BLaER1 treated with 17β-estradiol and CSF1 and Interleukin-3, amounts not matched to agents 10 nM and 100 nM (cell line): ENCODE measurements around the gene TEX38.
"Not testable (repeated sequence)": the region's sequence is repeated elsewhere in the genome, so short reads cannot be mapped to it uniquely, and the experiment has no call there.

Experiments
- H3K27ac ChIP-seq, 11 experiments: shearing (Covaris generic); formaldehyde crosslinking; 2 replicates each; pipeline ENCODE4 v1.8.1; 2022
- H3K27me3 ChIP-seq, 11 experiments: shearing (Covaris generic); formaldehyde crosslinking; 2 replicates each; pipeline ENCODE4 v1.8.1; 2022
- H3K36me3 ChIP-seq, 11 experiments: shearing (Covaris generic); formaldehyde crosslinking; 2 replicates each; pipeline ENCODE4 v1.8.1; 2022
- H3K4me1 ChIP-seq, 10 experiments: shearing (Covaris generic); formaldehyde crosslinking; 2 replicates each; pipeline ENCODE4 v1.8.1; 2022
- H3K4me2 ChIP-seq, 11 experiments: shearing (Covaris generic); formaldehyde crosslinking; 2 replicates each; pipeline ENCODE4 v1.8.1; 2022
- H3K4me3 ChIP-seq, 10 experiments: shearing (Covaris generic); formaldehyde crosslinking; 2 replicates each; pipeline ENCODE4 v1.8.1; 2022
- H3K9ac ChIP-seq, 11 experiments: shearing (Covaris generic); formaldehyde crosslinking; 2 replicates each; pipeline ENCODE4 v1.8.1; 2022
- H3K9me3 ChIP-seq, 11 experiments: shearing (Covaris generic); formaldehyde crosslinking; replicated peaks in 1 of 11; 2 replicates each; pipeline ENCODE4 v1.8.1; 2022
- H4K20me1 ChIP-seq, 11 experiments: shearing (Covaris generic); formaldehyde crosslinking; 2 replicates each; pipeline ENCODE4 v1.8.1; 2022
- Cebpa-rat ChIP-seq, 11 experiments: shearing (Covaris generic); IDR thresholded peaks; 2 replicates each; pipeline ENCODE4 v1.8.1; 2022

The TEX38 gene

DNA sequence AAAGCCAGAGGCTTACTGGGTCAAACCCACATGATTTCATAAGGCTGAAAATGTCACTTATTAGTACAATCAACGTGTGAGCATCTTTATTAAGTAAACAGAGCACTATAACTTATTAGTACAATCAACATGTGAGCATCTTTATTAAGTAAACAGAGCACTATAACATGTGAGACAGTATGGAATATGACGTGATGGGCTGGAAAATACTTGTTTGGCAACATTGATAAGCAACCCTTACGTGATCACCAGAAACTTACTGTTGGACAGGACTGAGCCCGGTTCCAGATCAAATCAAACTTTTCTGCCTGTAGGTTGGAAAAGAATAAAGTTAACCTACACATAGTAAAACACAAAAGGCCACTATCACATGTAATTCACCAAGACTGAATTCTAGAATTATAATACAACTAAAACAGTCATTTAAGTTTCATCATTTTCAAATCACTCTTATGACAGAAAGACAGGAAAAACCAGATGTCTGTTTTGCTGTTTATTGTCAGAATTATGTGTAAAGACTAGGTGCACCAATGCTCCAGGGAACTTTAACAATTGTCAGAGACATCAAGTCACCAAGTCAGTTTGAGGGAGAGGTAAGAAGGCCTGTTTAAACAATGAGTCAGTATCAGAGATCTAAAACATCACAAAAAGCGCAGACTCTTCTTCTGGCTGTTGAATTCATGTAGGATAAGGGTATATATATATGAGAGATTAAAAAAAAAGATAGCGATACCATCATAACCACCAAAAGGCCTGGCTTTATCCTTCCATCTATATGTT, 19.1 kb upstream of the TEX38 start:
- Histone ChIP-seq H3K4me2 (no peak overlapping the region), H3K27ac (no peak overlapping the region), H3K9me3 (peaks cover 26 to 48% (median 37%) of the 10 kb centered on the region in 11 experiments), H3K27me3 (no peaks in the 10 kb centered on the region), H4K20me1 (no peaks in the 10 kb centered on the region), H3K36me3 (peaks cover 67 to 92% (median 84%) of the 10 kb centered on the region in 11 experiments), H3K4me3 (no peak overlapping the region), H3K4me1 (no peaks in the 10 kb centered on the region), H3K9ac (no peak overlapping the region)
- no peak for TF ChIP-seq Cebpa-rat (IDR thresholded peaks at IDR 0.05)

DNA sequence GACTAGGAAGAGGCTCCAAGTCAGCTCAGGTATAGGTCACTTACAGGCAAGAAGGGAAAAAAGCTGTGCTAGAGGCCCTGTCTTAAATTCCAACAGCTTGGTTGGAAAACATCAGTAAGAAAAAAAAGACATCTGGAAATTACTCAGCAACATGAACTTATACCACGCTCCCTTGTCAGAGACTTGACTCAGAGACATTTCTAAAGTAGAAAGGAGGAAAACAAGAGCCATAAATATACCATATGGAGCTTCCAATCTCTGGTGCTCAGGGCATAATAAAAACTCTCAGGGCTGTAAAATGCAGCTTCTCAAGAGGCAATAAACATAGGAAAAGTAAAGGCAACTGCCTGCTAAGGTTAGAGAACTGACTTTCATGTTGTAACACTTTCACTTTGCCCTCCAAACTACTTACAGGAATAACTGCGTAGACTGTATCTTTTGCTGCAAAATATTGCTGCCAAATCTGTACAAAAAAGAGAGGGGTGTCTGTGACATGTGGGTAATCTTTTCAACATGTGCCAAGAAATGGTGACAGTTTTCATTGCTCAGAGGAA, 18.2 kb upstream of the TEX38 start:
- H3K4me2 ChIP-seq = no peak overlapping the region
- peaks cover 17 to 38% (median 29%) of the 10 kb centered on the region in 11 experiments for H3K9me3 ChIP-seq
- no peak overlapping the region for H3K9ac ChIP-seq
- H3K27me3 ChIP-seq = no peaks in the 10 kb centered on the region
- no peaks in the 10 kb centered on the region for H4K20me1 ChIP-seq
- H3K27ac ChIP-seq = no peak overlapping the region
- no peaks in the 10 kb centered on the region for H3K4me1 ChIP-seq
- no peak for TF ChIP-seq Cebpa-rat (IDR thresholded peaks at IDR 0.05)
- H3K4me3 ChIP-seq = no peak overlapping the region
- H3K36me3 ChIP-seq = peaks cover 70 to 92% (median 84%) of the 10 kb centered on the region in 11 experiments

DNA sequence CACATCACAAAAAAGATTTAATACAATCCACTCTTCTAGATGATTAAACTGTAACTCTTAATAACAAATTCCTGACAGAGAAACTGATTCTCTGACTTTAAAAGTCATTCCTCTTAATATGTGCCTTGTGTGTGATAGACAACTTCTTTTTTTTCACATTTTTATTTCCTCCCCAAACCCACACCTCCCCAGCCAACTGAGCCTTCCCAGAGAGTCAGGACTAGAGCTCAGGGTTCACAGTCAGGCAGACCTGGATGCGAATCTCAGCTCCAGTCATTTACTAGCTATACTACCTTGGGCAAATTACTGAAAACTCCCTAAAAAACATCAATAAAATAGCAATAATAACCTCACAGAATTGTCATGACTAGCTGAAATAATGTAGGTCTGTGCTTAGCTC, 17.6 kb upstream of the TEX38 start:
- no peak overlapping the region for H3K27ac ChIP-seq
- H3K9me3 ChIP-seq = peaks cover 17 to 33% (median 26%) of the 10 kb centered on the region in 11 experiments
- no peaks in the 10 kb centered on the region for H3K27me3 ChIP-seq
- no peak for TF ChIP-seq Cebpa-rat (IDR thresholded peaks at IDR 0.05)
- H3K4me1 ChIP-seq = no peaks in the 10 kb centered on the region
- no peak overlapping the region for H3K4me2 ChIP-seq
- H3K4me3 ChIP-seq = no peak overlapping the region
- no peaks in the 10 kb centered on the region for H4K20me1 ChIP-seq
- H3K9ac ChIP-seq = no peak overlapping the region
- H3K36me3 ChIP-seq = peaks cover 67 to 92% (median 83%) of the 10 kb centered on the region in 11 experiments

- not testable (repeated sequence) for H3K4me3 ChIP-seq, H3K4me1 ChIP-seq, H3K27ac ChIP-seq, H4K20me1 ChIP-seq, H3K9ac ChIP-seq, H3K4me2 ChIP-seq, H3K27me3 ChIP-seq
- Histone ChIP-seq H3K9me3 (peaks cover 11 to 26% (median 19%) of the 10 kb centered on the region in 11 experiments), H3K36me3 (peaks cover 62 to 92% (median 81%) of the 10 kb centered on the region in 11 experiments)
Observed at GRCh38 chr1:46654698-46655097, 17.0 kb upstream of the TEX38 start.

- H3K9me3 ChIP-seq = peaks cover 0 to 15% (median 9%) of the 10 kb centered on the region in 11 experiments; a peak in 14 of 22 replicates
- H3K36me3 ChIP-seq = peaks cover 51 to 92% (median 73%) of the 10 kb centered on the region in 11 experiments
- no peak overlapping the region for H3K9ac ChIP-seq
- peak in 1 of 11 experiments; percentile 38; a peak in 1 of 22 replicates for TF ChIP-seq Cebpa-rat (IDR thresholded peaks at IDR 0.05)
- H4K20me1 ChIP-seq = no peaks in the 10 kb centered on the region
- no peak overlapping the region for H3K4me2 ChIP-seq
- H3K27me3 ChIP-seq = no peaks in the 10 kb centered on the region
- no peak overlapping the region for H3K4me3 ChIP-seq
- no peak overlapping the region for H3K27ac ChIP-seq
- H3K4me1 ChIP-seq = no peaks in the 10 kb centered on the region
Observed at GRCh38 chr1:46655848-46656247, 15.8 kb upstream of the TEX38 start.

GRCh38 chr1:46656643-46657042, 15.0 kb upstream of the TEX38 start:
- Histone ChIP-seq H3K27ac (no peak overlapping the region), H3K27me3 (no peaks in the 10 kb centered on the region), H3K36me3 (peaks cover 51 to 98% (median 76%) of the 10 kb centered on the region in 11 experiments), H4K20me1 (no peaks in the 10 kb centered on the region), H3K9ac (no peak overlapping the region), H3K4me2 (no peak overlapping the region), H3K4me1 (no peaks in the 10 kb centered on the region), H3K4me3 (no peak overlapping the region), H3K9me3 (peaks cover 0 to 15% (median 9%) of the 10 kb centered on the region in 11 experiments; a peak in 14 of 22 replicates)
- no peak for TF ChIP-seq Cebpa-rat (IDR thresholded peaks at IDR 0.05)

DNA sequence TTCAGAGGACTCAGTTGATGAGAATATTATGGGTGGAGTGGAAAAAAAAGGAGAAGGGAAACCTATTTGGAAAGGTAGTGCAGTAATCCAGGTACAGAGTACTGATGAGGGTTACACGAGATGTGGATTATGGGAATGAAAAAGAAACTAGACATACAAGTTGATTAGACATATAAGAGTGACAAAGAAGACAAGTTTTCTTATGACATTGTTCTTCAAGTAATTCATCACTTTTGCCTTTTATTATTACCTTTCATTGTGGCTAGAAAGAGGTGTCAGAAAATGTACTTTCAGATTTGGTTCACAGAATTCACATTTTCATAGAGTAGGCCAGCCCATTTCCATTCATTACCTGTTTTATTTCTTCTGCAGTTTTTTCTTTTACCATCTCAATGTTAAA, 13.9 kb upstream of the TEX38 start:
- no peak overlapping the region for H3K4me2 ChIP-seq
- H3K9me3 ChIP-seq = peaks cover 0 to 15% (median 9%) of the 10 kb centered on the region in 11 experiments; a peak in 14 of 22 replicates
- H4K20me1 ChIP-seq = no peaks in the 10 kb centered on the region
- no peak overlapping the region for H3K4me3 ChIP-seq
- H3K36me3 ChIP-seq = peaks cover 46 to 92% (median 68%) of the 10 kb centered on the region in 11 experiments
- no peak overlapping the region for H3K27ac ChIP-seq
- no peaks in the 10 kb centered on the region for H3K27me3 ChIP-seq
- no peaks in the 10 kb centered on the region for H3K4me1 ChIP-seq
- no peak for TF ChIP-seq Cebpa-rat (IDR thresholded peaks at IDR 0.05)
- no peak overlapping the region for H3K9ac ChIP-seq

- H4K20me1 ChIP-seq = no peaks in the 10 kb centered on the region
- H3K36me3 ChIP-seq = peaks cover 52 to 89% (median 68%) of the 10 kb centered on the region in 11 experiments
- H3K9me3 ChIP-seq = peaks cover 0 to 15% (median 9%) of the 10 kb centered on the region in 11 experiments; a peak in 15 of 22 replicates
- no peak overlapping the region for H3K9ac ChIP-seq
- no peaks in the 10 kb centered on the region for H3K4me1 ChIP-seq
- H3K4me3 ChIP-seq = no peak overlapping the region
- TF ChIP-seq Cebpa-rat (IDR thresholded peaks at IDR 0.05) = no peak
- H3K27me3 ChIP-seq = no peaks in the 10 kb centered on the region
- H3K4me2 ChIP-seq = no peak overlapping the region
- H3K27ac ChIP-seq = no peak overlapping the region
Observed at GRCh38 chr1:46659307-46659870, 12.3 kb upstream of the TEX38 start.

- not testable (repeated sequence) for H3K4me2 ChIP-seq, H3K9me3 ChIP-seq, H3K4me1 ChIP-seq, H3K27me3 ChIP-seq, H3K9ac ChIP-seq, H4K20me1 ChIP-seq, H3K27ac ChIP-seq, H3K4me3 ChIP-seq
- H3K36me3 ChIP-seq = peaks cover 53 to 89% (median 69%) of the 10 kb centered on the region in 11 experiments
Observed at GRCh38 chr1:46660116-46660515, 11.5 kb upstream of the TEX38 start.

DNA sequence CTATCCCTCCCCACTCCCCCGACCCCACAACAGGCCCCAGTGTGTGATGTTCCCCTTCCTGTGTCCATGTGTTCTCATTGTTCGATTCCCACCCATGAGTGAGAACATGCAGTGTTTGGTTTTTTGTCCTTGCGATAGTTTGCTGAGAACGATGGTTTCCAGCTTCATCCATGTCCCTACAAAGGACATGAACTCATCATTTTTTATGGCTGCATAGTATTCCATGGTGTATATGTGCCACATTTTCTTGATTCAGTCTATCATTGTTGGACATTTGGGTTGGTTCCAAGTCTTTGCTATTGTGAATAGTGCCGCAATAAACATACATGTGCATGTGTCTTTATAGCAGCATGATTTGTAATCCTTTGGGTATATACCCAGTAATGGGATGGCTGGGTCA, 8.7 kb upstream of the TEX38 start:
- peaks cover 32 to 72% (median 45%) of the 10 kb centered on the region in 11 experiments for H3K36me3 ChIP-seq
- H3K4me3 ChIP-seq = not testable (repeated sequence)

More for the DNA sequence above, 8.7 kb upstream of the TEX38 start:
- not testable (repeated sequence) for H4K20me1 ChIP-seq, H3K27ac ChIP-seq, H3K9me3 ChIP-seq, H3K9ac ChIP-seq, H3K27me3 ChIP-seq, H3K4me2 ChIP-seq
- peaks cover 10 to 20% (median 14%) of the 10 kb centered on the region in 10 experiments for H3K4me1 ChIP-seq
